Mononuclear cell (primary cell): ENCODE measurements around the gene CHST14. TPM values are rescaled to one million over a fixed set of nuclear protein-coding genes. Genes with fewer than 3 reads are reported as not detected.
A peak's percentile ranks its signal among the peaks of the same experiment; 100 is the strongest.

Experiments
- H3K27me3 ChIP-seq: 2 replicates; pipeline ENCODE4 v1.6.0; 2011; ENCODE audit warnings: low read length, control low read depth; ENCODE audit not compliant: insufficient read depth
- H3K4me1 ChIP-seq: 2 replicates; pipeline ENCODE4 v1.5.1; 2011; ENCODE audit warnings: mild to moderate bottlenecking, low read length, control low read depth; ENCODE audit not compliant: insufficient read depth
- H3K4me3 ChIP-seq: 2 replicates; pipeline ENCODE4 v1.5.1; 2011; ENCODE audit warnings: mild to moderate bottlenecking, low read length, moderate library complexity
- H3K9me3 ChIP-seq: 2 replicates; pipeline ENCODE4 v1.5.1; 2011; ENCODE audit warnings: low read depth, mild to moderate bottlenecking, control low read depth, low read length
- total RNA-seq: library from RNA; depleted of rRNA; stranded (reverse); fragments of >200 nt; gene quantifications from one replicate; pipeline ENCODE4 v1.2.3, GENCODE V29; 2012

CHST14 gene
- total RNA-seq, 1 donor: 3.9 TPM

DNA sequence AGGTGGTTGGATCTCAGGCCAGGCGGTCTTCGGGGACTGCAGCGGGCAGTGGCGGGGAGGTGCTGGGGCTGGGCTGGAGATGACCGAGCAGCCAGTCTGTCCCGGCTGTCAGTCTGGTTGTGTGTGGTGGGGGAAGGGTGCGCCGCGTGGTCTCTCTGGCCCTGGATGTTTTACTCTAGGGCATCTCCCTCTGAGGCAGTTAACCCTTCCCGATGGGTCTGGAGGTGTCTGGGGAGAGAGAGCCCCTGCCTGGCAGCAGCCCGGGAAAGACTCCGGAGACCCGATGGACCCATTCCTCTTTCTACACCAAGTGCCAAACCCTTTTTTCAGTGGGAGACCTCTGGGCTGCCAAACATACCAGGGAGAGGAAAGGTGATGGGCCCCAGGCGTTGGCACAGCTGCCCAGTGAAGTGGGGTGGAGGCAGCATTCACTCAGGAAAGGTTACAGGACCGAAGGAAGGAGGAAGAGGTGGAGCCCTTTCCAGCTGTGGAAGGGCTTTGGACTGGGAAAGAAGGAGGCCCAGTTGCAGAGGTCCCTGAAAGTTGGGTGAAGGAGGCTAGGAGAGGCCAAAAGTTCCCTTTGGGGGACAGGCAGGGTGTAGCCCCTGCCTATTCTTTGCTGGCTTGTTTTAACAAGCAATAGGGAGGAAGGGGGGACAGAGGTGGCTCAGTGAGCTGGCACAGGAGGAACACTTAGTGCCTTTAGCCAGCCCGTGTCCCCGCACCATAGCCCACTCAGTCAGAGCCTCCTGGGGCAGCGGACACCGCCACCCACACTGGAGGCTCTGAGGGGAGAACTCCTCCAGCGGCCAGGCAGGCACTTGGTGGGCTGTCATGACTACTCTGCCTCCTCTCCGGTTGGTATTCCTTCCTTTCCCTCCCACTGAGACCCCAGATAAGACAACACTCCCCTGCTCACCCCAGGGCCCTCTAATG is 32.8 kb upstream of the CHST14 start:
- peaks cover 43% of the 10 kb centered on the region for H3K27me3 ChIP-seq
- no peaks in the 10 kb centered on the region for H3K9me3 ChIP-seq
- peaks cover 40% of the 10 kb centered on the region for H3K4me1 ChIP-seq
- no peak overlapping the region for H3K4me3 ChIP-seq

DNA sequence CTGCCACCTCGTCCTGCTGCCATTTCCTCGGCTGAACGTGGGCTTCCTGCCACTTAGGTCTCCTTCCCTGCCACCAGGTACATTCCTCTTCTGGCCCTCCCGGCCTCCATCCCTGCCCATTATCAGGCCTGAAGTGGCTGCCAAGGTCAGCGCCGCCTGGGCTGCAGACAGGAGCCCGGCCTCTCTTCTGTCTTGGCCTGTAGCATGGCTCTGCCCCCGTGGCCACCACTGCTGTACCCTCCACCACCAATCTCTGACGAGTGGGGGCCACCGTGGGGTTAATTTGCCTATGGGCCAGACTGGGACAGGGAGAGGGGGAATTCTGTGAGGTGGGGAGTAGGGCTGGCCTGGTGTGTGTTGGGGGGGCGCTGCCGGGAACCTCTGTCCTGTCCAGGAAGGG is 32.1 kb upstream of the CHST14 start:
- H3K4me1 ChIP-seq: peaks cover 47% of the 10 kb centered on the region
- no peak overlapping the region for H3K4me3 ChIP-seq
- H3K9me3 ChIP-seq: no peaks in the 10 kb centered on the region
- peaks cover 43% of the 10 kb centered on the region for H3K27me3 ChIP-seq

DNA sequence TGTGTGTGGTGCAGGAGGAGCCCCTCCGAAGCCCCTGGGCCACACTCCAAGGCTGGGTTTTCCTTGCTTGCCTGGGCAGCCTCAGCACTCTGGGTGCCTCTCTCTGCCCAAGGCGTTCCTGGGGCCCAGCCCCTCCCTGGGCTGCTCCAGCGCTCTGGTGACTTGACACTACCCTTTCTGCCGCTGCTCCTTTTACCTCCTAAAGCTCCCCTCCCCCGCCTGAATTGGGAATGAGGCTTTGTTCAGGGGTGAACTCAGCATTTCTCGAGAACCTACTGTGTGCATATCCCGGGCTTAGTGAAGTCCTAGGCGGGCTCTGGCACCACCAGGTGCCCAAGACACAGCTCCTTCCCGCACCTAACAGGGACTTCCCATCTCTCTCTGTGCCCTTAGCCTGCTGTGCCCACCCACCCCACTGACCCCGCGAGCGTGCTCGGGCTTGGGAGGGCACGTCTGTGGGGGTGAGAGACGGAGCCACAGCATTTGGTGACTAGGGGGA is 31.3 kb upstream of the CHST14 start:
- Histone ChIP-seq H3K4me1 (peaks cover 49% of the 10 kb centered on the region), H3K27me3 (peaks cover 42% of the 10 kb centered on the region), H3K9me3 (no peaks in the 10 kb centered on the region), H3K4me3 (no peak overlapping the region)

DNA sequence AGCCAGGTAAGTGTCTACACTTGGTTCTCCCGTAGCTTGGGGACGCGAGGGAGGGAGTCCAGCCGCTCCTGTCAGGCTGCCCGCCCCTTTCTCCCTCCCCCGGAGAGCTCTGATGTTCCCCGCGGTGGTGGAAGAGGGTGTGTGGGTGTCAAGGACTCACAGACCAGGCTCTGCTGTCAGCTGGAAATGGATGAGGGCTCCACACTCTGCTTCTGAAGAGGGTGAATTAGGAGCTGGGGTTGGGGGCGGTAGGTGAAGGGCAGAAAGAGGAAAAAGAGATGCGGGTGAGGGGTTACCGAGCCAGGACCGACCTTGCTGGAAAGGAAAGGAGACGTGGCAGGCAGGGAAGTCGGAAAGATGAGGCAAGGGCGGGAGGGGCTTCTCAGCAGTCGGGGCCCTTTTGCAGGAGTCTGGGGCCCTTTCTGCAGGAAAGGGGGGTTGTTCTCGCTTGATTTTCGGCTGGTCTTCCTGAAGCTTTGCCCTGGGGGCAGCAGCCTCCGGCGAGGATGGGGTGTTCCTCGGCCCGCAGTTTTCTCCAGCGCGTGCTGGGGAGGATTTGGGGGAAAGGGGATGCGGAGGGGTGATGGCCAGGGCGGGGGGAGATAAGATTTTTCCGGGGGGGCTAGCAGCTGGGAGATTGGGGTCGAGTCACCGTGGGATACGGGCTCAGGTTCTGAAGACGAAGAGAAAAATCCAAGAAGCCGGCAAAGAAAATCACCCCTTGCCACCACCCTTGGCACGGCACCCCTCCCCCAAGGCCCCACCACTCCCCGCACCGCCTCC is 30.6 kb upstream of the CHST14 start:
- Histone ChIP-seq H3K9me3 (no peaks in the 10 kb centered on the region), H3K4me3 (peak overlapping the region; percentile 32), H3K4me1 (peaks cover 49% of the 10 kb centered on the region), H3K27me3 (peaks cover 35% of the 10 kb centered on the region)

DNA sequence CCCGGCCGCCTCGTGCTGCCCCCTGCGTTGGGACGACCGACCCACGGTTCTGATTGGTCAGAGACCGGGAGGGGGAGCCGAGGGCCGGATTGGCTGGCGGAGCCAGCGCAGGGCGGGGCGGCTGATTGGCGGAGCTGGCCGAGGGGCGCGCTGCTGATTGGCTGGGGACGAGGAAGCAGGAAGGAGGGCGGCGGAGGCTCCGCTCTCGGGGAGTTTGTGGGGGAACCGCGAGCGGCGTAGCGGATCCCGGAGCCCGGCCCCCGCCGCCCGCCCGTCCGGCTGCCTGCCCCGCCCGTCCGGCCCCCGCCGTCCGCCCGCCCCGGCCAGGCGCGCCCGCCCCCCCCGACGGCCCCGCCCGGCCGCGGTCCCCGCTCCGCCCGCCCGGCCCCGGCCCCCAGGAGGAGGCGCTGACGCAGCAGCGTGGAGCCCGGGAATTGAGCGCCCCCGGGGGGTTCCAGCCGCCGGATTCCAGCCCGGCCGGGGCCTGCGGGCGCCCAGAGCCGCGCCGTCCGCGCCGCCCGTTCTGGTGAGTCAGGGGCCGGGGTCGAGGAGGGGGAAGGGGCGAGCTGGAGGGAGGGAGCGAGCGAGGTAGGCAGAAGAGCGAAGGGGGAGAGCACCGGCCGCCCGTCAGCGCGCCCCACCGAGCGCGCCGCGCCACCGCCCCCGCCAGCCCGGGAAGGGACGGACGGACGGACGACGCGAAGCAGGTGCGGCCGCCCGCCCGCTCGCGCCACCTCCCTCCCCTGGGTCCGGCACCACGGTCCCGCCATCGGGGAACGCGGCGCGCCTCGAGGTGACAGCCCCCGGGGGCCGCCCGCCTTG is 29.8 kb upstream of the CHST14 start, which contains the start of gene BAHD1:
TSS of gene BAHD1 (plus strand) at position 211 of the 822 bp plus-strand sequence. CDS start 17,512 bp downstream, outside the sequence.
- Histone ChIP-seq H3K4me3 (peak within 1 kb of the TSS; percentile 56), H3K27me3 (peaks cover 28% of the 10 kb centered on the region), H3K9me3 (no peaks in the 10 kb centered on the region), H3K4me1 (peaks cover 42% of the 10 kb centered on the region)

DNA sequence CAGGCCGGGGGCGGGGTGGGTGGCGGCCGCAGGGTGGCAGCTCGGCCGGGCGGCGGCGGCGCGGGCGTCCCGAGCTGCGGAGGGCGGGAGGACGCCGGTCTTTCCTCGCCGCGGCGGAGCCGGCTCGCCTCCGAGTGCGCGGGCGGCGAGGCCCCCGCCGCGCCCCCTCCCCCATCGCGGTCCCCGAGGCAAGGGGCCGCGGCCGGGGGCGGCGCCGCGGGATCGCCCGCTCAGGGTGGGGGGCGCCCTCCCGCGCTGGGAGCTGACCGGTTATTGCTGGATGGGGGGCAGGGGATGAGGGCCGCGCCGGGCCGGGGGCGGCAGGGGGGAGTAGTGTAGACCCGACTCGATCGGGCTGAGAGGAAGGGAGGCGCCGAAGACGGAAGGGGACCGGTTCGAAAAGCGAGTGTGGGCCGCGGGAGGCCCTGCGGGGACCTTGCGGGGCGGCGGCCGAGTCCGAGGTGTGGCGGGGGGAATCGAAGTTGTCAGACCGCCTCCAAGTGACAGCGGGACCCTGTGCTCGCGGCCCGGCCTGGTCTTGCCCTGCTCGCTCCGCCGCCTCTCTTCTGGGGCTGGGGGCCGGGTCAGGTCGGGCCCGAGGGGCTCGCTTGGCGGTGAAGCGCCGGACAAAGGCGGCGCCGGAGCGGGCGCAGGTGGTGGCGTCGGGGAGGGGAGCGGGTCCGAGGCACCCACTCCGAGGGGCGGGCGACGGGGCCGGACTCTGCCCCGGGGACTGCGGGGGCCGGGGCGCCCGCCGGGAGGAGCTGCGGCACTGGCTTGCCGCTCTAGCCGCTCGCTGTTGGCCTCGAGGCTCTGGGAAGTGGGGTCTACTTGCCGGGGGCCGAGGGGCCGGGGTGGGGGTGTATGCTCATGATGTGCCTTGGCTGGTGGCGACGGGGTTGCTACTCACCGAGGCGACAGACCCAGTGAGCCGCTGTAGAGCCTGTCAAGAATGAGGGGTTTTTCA is 28.9 kb upstream of the CHST14 start:
- peaks cover 33% of the 10 kb centered on the region for H3K4me1 ChIP-seq

DNA sequence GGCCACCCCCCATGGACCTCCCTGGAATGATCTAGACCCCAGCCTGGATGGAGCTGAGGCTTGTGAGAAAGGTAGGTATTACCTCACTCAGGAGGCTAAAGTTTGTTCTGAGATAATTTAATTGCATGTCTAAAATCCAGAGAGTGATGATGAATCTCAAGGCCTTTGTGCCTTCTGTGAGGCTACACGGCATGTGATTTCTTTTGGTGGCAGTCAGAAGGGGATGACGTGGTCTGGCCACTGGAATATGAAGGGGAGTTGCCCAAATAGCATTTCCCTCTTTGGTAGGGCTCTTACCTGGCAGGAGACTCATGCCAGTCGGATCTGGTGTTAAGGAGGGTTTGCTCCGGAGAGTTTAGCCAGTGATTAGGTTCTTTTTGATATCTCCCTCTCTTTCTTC is 27.5 kb upstream of the CHST14 start:
- Histone ChIP-seq H3K4me1 (peaks cover 25% of the 10 kb centered on the region), H3K27me3 (peaks cover 6% of the 10 kb centered on the region), H3K9me3 (no peaks in the 10 kb centered on the region), H3K4me3 (no peak overlapping the region)

More for the DNA sequence above, 28.9 kb upstream of the CHST14 start:
- peaks cover 20% of the 10 kb centered on the region for H3K27me3 ChIP-seq
- no peaks in the 10 kb centered on the region for H3K9me3 ChIP-seq
- H3K4me3 ChIP-seq: peak overlapping the region; percentile 56

DNA sequence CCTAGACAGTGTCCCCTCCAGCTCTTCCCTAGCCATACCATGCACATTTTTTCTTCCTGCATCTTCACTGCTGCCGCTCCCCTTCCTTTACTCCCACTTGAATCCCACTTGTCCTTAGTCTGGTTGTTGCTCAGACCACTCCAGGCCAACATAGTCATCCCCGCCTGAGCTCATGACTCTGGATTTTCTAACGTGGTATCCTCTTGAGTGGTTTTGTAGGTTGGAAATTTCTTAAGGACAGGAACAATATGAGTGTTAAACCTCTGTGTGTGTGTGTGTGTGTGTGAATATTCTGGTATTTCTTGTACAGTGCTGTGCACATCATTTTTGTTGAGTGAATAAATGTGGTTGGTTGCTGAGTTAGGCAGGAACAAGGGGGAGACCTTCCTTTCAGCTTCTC is 26.9 kb upstream of the CHST14 start:
- Histone ChIP-seq H3K27me3 (peaks cover 3% of the 10 kb centered on the region), H3K4me1 (peaks cover 25% of the 10 kb centered on the region), H3K9me3 (no peaks in the 10 kb centered on the region), H3K4me3 (no peak overlapping the region)

DNA sequence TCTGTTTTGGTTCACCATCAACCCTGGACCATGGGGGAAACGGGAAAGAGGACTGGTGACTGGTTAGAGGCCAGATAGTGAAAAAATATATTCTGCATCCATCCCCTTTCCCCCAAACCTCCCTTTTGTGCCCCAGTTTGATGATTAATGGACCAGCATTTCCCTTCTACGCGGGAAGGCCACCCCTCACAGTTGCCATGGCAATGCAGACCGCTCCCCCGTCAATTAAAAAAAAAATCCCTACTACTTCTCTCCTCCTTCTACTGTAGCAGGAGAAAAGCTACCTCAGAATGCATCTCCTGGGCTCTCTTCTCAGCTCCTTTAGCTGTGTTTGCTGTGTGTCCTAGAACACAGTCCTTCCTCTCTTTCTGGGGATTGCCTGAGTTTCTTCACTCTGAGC is 26.0 kb upstream of the CHST14 start:
- no peaks in the 10 kb centered on the region for H3K9me3 ChIP-seq
- no peak overlapping the region for H3K4me3 ChIP-seq
- peaks cover 3% of the 10 kb centered on the region for H3K27me3 ChIP-seq
- H3K4me1 ChIP-seq: peaks cover 22% of the 10 kb centered on the region

DNA sequence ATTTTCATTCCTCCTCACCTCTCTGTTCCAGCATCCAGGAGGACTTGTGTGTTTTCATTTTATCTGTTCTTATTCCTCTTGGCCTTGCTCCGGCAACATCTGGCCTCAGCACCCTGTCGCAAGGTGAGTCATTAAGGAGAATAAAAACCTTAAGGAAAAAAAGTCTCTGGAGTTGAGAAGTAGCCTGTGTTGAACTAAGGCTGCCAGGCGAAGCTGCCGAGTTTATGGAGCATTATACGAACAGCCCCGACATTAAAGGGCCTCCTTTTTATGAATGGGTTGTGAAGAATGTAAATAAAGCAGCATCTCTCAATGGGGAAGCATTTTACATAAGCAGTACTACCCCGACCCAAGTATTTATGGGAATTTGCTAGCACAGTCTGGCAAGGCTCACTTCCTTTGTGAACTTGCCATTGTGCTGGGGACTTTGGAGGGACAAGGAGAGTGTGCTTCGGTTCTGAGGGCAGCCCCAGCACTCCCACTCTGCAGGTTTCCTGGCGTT is 25.3 kb upstream of the CHST14 start:
- H3K4me3 ChIP-seq: no peak overlapping the region
- H3K9me3 ChIP-seq: no peaks in the 10 kb centered on the region
- no peaks in the 10 kb centered on the region for H3K27me3 ChIP-seq
- H3K4me1 ChIP-seq: peaks cover 19% of the 10 kb centered on the region

DNA sequence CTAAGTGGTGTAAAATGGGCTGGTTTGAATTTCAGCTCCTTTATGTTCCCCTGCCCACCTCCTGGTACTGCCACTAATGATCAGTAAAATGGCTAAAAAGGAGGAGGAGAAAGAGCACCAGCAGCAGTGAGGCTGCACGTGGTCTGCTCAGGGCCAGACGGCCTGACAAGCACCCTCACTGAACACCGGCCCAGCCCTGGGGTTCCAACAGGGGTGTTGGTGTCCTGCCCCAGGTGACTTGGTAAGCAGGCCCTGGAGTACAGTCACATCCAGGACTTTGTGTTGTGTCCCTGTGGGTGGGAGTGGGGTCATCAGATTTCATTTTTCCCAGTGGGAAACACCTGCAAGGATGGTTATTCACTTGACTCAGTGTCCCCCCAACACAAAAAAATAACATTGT is 24.6 kb upstream of the CHST14 start:
- Histone ChIP-seq H3K9me3 (no peaks in the 10 kb centered on the region), H3K27me3 (no peaks in the 10 kb centered on the region), H3K4me3 (no peak overlapping the region), H3K4me1 (peaks cover 23% of the 10 kb centered on the region)

DNA sequence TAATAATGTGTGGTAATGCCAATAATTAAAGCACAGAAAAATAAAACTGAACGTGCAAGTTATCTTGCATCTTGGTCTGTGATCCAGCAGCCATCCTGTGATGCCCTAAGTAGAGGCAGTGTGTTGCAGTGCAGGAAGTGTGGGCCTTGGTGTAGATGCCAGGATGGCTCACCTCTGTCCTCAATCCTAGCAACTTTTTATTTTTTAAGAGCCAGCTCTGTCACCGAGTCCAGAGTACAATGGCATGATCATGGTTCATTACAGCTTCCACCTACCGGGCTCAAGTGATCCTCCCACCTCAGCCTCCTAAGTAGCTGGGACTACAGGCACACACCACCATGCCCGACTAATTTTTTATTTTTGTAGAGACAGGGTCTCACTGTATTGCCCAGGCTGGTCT is 22.4 kb upstream of the CHST14 start:
- Histone ChIP-seq H3K27me3 (no peaks in the 10 kb centered on the region), H3K4me3 (no peak overlapping the region), H3K4me1 (peaks cover 34% of the 10 kb centered on the region), H3K9me3 (no peaks in the 10 kb centered on the region)

DNA sequence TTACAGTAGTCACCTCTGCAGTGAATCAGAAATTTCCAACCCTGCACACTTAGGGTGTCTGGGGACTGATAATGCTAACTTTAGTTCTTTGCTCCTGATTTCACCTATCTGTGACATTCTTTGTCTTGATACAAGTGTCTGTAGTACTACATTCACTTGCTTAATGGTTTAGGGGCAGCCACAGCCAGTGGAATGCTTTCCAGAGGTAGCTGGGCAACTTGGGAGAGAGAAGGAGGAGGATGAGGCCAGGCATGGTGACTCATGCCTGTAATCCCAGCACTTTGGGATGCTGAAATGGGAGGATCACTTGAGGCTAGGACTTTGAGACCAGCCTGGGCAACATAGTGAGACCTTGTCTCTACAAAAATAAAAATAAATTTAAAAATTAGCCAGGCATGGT is 21.5 kb upstream of the CHST14 start:
- no peaks in the 10 kb centered on the region for H3K27me3 ChIP-seq
- no peak overlapping the region for H3K4me3 ChIP-seq
- H3K4me1 ChIP-seq: peaks cover 38% of the 10 kb centered on the region
- H3K9me3 ChIP-seq: no peaks in the 10 kb centered on the region
